Effector memory CD4-positive, alpha-beta T cell (primary cell): ENCODE measurements around the gene MVB12A.

ENCODE experiments used
- DNase-seq, 3 donors: peaks; one replicate each; pipeline ENCODE4 v3.0.0-alpha.2; 2020
- H3K27ac ChIP-seq: 2 replicates; pipeline ENCODE4 v1.7.0; 2013; ENCODE audit warnings: mild to moderate bottlenecking, low read length, moderate library complexity; ENCODE audit not compliant: insufficient read depth, poor library complexity, severe bottlenecking
- H3K27me3 ChIP-seq: replicated peaks from 2 replicates; pipeline ENCODE4 v1.7.0; 2013; ENCODE audit warnings: mild to moderate bottlenecking, low read length; ENCODE audit not compliant: insufficient read depth, control insufficient read depth, poor library complexity, severe bottlenecking
- H3K36me3 ChIP-seq: 2 replicates; pipeline ENCODE4 v1.7.0; 2013; ENCODE audit warnings: mild to moderate bottlenecking, low read length, moderate library complexity; ENCODE audit not compliant: control insufficient read depth, insufficient read depth
- H3K4me1 ChIP-seq: 2 replicates; pipeline ENCODE4 v1.7.0; 2013; ENCODE audit warnings: low read length, mild to moderate bottlenecking; ENCODE audit not compliant: control insufficient read depth, insufficient read depth, poor library complexity, severe bottlenecking
- H3K4me3 ChIP-seq: 2 replicates; pipeline ENCODE4 v1.7.0; 2013; ENCODE audit warnings: low read length, low read depth, mild to moderate bottlenecking; ENCODE audit not compliant: insufficient read depth, poor library complexity, severe bottlenecking
- H3K9me3 ChIP-seq: 2 replicates; pipeline ENCODE4 v1.7.0; 2013; ENCODE audit warnings: mild to moderate bottlenecking, low read length, moderate library complexity; ENCODE audit not compliant: control insufficient read depth

MVB12A gene

GRCh38 chr19:17390665-17391370, 29.0 kb upstream of the MVB12A start:
- Histone ChIP-seq H3K36me3 (no peaks in the 10 kb centered on the region), H3K27me3 (no peaks in the 10 kb centered on the region), H3K4me3 (peak overlapping the region; percentile 66), H3K27ac (no peak overlapping the region), H3K9me3 (no peaks in the 10 kb centered on the region), H3K4me1 (peaks cover 21% of the 10 kb centered on the region)
- peak; percentile 75 to 82 (median 81) for DNase-seq

- H3K9me3 ChIP-seq, result no peaks in the 10 kb centered on the region
- peaks cover 21% of the 10 kb centered on the region for H3K4me1 ChIP-seq
- H3K36me3 ChIP-seq, result no peaks in the 10 kb centered on the region
- no peak overlapping the region for H3K27ac ChIP-seq
- DNase-seq, result no peak
- H3K27me3 ChIP-seq, result no peaks in the 10 kb centered on the region
- H3K4me3 ChIP-seq, result peak overlapping the region; percentile 14
Observed at GRCh38 chr19:17391371-17392151, 28.3 kb upstream of the MVB12A start.

- Histone ChIP-seq H3K4me1 (peaks cover 21% of the 10 kb centered on the region), H3K27me3 (no peaks in the 10 kb centered on the region), H3K9me3 (no peaks in the 10 kb centered on the region), H3K36me3 (no peaks in the 10 kb centered on the region), H3K27ac (no peak overlapping the region), H3K4me3 (no peak overlapping the region)
- no peak for DNase-seq
Observed at GRCh38 chr19:17393002-17393401, 26.8 kb upstream of the MVB12A start.

- Histone ChIP-seq H3K27me3 (no peaks in the 10 kb centered on the region), H3K36me3 (no peaks in the 10 kb centered on the region), H3K9me3 (no peaks in the 10 kb centered on the region), H3K4me3 (no peak within 1 kb of the TSS), H3K27ac (no peak within 1 kb of the TSS), H3K4me1 (peaks cover 21% of the 10 kb centered on the region)
- DNase-seq, result no peak
Observed at GRCh38 chr19:17393914-17394313, 25.9 kb upstream of the MVB12A start, which contains the start of gene CCDC194. TSS of gene CCDC194 (minus strand) at chr19:17394196. CDS start at chr19:17394158, 38 bp downstream.

- H3K36me3 ChIP-seq, result no peaks in the 10 kb centered on the region
- DNase-seq, result peak in 1 of 3 donors; percentile 23
- H3K4me1 ChIP-seq, result peaks cover 21% of the 10 kb centered on the region
- H3K9me3 ChIP-seq, result no peaks in the 10 kb centered on the region
- no peak overlapping the region for H3K4me3 ChIP-seq
- no peak overlapping the region for H3K27ac ChIP-seq
- H3K27me3 ChIP-seq, result no peaks in the 10 kb centered on the region
Observed at GRCh38 chr19:17394891-17395415, 24.9 kb upstream of the MVB12A start.

GRCh38 chr19:17398902-17399527, 20.8 kb upstream of the MVB12A start:
- DNase-seq, result no peak
- H3K27ac ChIP-seq, result no peak overlapping the region
- H3K4me1 ChIP-seq, result peaks cover 12% of the 10 kb centered on the region
- no peaks in the 10 kb centered on the region for H3K9me3 ChIP-seq
- no peaks in the 10 kb centered on the region for H3K27me3 ChIP-seq
- peaks cover 4% of the 10 kb centered on the region for H3K36me3 ChIP-seq
- H3K4me3 ChIP-seq, result no peak overlapping the region

GRCh38 chr19:17401628-17402027, 18.2 kb upstream of the MVB12A start:
- Histone ChIP-seq H3K4me1 (peaks cover 21% of the 10 kb centered on the region), H3K9me3 (no peaks in the 10 kb centered on the region), H3K27ac (no peak overlapping the region), H3K4me3 (no peak overlapping the region), H3K27me3 (no peaks in the 10 kb centered on the region), H3K36me3 (peaks cover 4% of the 10 kb centered on the region)
- no peak for DNase-seq

GRCh38 chr19:17402982-17403855, 16.6 kb upstream of the MVB12A start:
- peak overlapping the region; percentile 37 for H3K27ac ChIP-seq
- H3K36me3 ChIP-seq, result peaks cover 4% of the 10 kb centered on the region
- H3K4me1 ChIP-seq, result peaks cover 27% of the 10 kb centered on the region
- peak in 2 of 3 donors; percentile 26 to 41 for DNase-seq
- H3K9me3 ChIP-seq, result no peaks in the 10 kb centered on the region
- H3K27me3 ChIP-seq, result no peaks in the 10 kb centered on the region
- H3K4me3 ChIP-seq, result peak overlapping the region; percentile 73

- H3K9me3 ChIP-seq, result no peaks in the 10 kb centered on the region
- no peaks in the 10 kb centered on the region for H3K27me3 ChIP-seq
- peaks cover 4% of the 10 kb centered on the region for H3K36me3 ChIP-seq
- peaks cover 27% of the 10 kb centered on the region for H3K4me1 ChIP-seq
- peak overlapping the region; percentile 73 for H3K4me3 ChIP-seq
- no peak for DNase-seq
- peak overlapping the region; percentile 14 for H3K27ac ChIP-seq
Observed at GRCh38 chr19:17404015-17404414, 15.8 kb upstream of the MVB12A start.
